Sigmoid colon (tissue), 7 donors: Measurements from ENCODE around the gene LRP1. TPM values are rescaled to one million over a fixed set of nuclear protein-coding genes. Genes with fewer than 3 reads are reported as not detected.
A peak's percentile ranks its signal among the peaks of the same experiment; 100 is the strongest.

Experiments used
- DNase-seq: peaks from one replicate; pipeline ENCODE4 v3.0.0-alpha.2; 2019
- H3K27ac ChIP-seq, 4 donors: fragments of 200-600 bp; sonication (generic); one replicate each; pipeline ENCODE4 v1.5.1; 2016 to 2019; ENCODE audit warnings: mild to moderate bottlenecking in 1 of 4
- H3K27me3 ChIP-seq, 3 donors: fragments of 200-600 bp; sonication (generic); one replicate each; pipeline ENCODE4 v1.5.1; 2019; ENCODE audit warnings: mild to moderate bottlenecking in 1 of 3
- H3K36me3 ChIP-seq, 4 donors: fragments of 200-600 bp; sonication (generic); one replicate each; pipeline ENCODE4 v1.5.1; 2016 to 2019
- H3K4me1 ChIP-seq, 4 donors: fragments of 200-600 bp; sonication (generic); one replicate each; pipeline ENCODE4 v1.5.1; 2017 to 2019
- H3K4me3 ChIP-seq, 4 donors: fragments of 200-600 bp; sonication (generic); one replicate each; pipeline ENCODE4 v1.5.1; 2017 to 2019; ENCODE audit warnings: mild to moderate bottlenecking in 2 of 4, moderate library complexity in 1 of 4
- H3K9me3 ChIP-seq, 4 donors: fragments of 200-600 bp in 3 of 4; sonication (generic) in 3 of 4; one replicate each; pipeline versions ENCODE4 v1.5.1 to v1.6.1; 2013 to 2019
- CTCF ChIP-seq, 4 experiments: fragments of 450-650 bp in 3 of 4; fragments of 200-600 bp in 1 of 4; IDR thresholded peaks; one replicate each; pipeline ENCODE4 v1.5.1; 2016 to 2019; ENCODE audit warnings: antibody characterized with exemption in 4 of 4, mild to moderate bottlenecking in 3 of 4, moderate library complexity in 2 of 4
- EP300 ChIP-seq, 4 donors: sonication (generic); formaldehyde crosslinking; IDR thresholded peaks; one replicate each; pipeline ENCODE4 v1.6.1; 2017; ENCODE audit warnings: antibody characterized with exemption in 4 of 4
- POLR2A ChIP-seq, 2 donors: fragments of 450-650 bp; IDR thresholded peaks; one replicate each; pipeline ENCODE4 v1.6.1; 2016; ENCODE audit warnings: antibody characterized with exemption in 2 of 2, mild to moderate bottlenecking in 2 of 2, moderate library complexity in 2 of 2
- POLR2AphosphoS5 ChIP-seq, 4 donors: sonication (generic); formaldehyde crosslinking; IDR thresholded peaks; one replicate each; pipeline ENCODE4 v1.6.1; 2017; ENCODE audit warnings: antibody characterized with exemption in 4 of 4
- WGBS, 2 donors: extraction: QIAGEN DNeasy Blood & Tissue Kit; methylation state at CpG; one replicate each; pipeline ENCODE4 v1.1.7; 2013; 5-methylcytosine and 5-hydroxymethylcytosine counted together
- intact Hi-C: fragments of 100-400 bp; cut with DNase I; formaldehyde crosslinking; loops from one replicate; pipeline ENCODE4 v1.15.1; 2023
- polyA plus RNA-seq, 3 donors: library from polyadenylated mRNA; stranded (reverse); fragments of 200-250 nt; gene quantifications; one replicate each; pipeline ENCODE4 v1.2.3, GENCODE V29; 2013
- total RNA-seq, 4 donors: library from RNA; depleted of rRNA; stranded (reverse); fragments of >200 nt; gene quantifications; one replicate each; pipeline ENCODE4 v1.1.0, GENCODE V29; 2016
- donor health status: healthy with polysubstance abuse.
- donor health status: Bipolar disorder and iron deficiency.
- donor health status: healthy.

LRP1 gene
- total and polyA plus RNA-seq, 7 donors, result 11.4 to 262 (median 147) TPM

- Histone ChIP-seq H3K9me3 (no peaks in the 10 kb centered on the region), H3K4me3 (no peak overlapping the region), H3K4me1 (peaks cover 0 to 94% (median 85%) of the 10 kb centered on the region in 4 donors), H3K36me3 (peaks cover 0 to 19% (median 12%) of the 10 kb centered on the region in 4 donors), H3K27ac (peak overlapping the region; percentile 92 to 99 (median 98)), H3K27me3 (no peaks in the 10 kb centered on the region)
- no peak for TF ChIP-seq POLR2A (IDR thresholded peaks at IDR 0.05)
- TF ChIP-seq POLR2AphosphoS5 (IDR thresholded peaks at IDR 0.05), result no peak
- no peak for TF ChIP-seq CTCF (IDR thresholded peaks at IDR 0.05)
- TF ChIP-seq EP300 (IDR thresholded peaks at IDR 0.05), result no peak
- intact Hi-C loops, result no loop called here
- no peak for DNase-seq
- WGBS, 2 donors, result 83 to 87% methylated on average over 9 of the region's 9 CpGs
Observed at GRCh38 chr12:57134949-57135348, 6.7 kb downstream of the LRP1 start.

- DNase-seq, result peak; percentile 90
- Histone ChIP-seq H3K27ac (peak overlapping the region; percentile 92 to 99 (median 98)), H3K4me1 (peaks cover 0 to 89% (median 78%) of the 10 kb centered on the region in 4 donors), H3K27me3 (no peaks in the 10 kb centered on the region), H3K36me3 (peaks cover 0 to 26% (median 14%) of the 10 kb centered on the region in 4 donors), H3K4me3 (peak overlapping the region in 3 of 4 donors; percentile 5 to 27 (median 20)), H3K9me3 (no peaks in the 10 kb centered on the region)
- WGBS, 2 donors, result 67 to 88% methylated on average over 18 of the region's 18 CpGs
- intact Hi-C loops, result no loop called here
- TF ChIP-seq POLR2AphosphoS5 (IDR thresholded peaks at IDR 0.05) (peak in 1 of 4 donors; percentile 17), EP300 (IDR thresholded peaks at IDR 0.05) (no peak)
Observed at GRCh38 chr12:57135527-57136326, 7.4 kb downstream of the LRP1 start.

- Histone ChIP-seq H3K4me1 (peaks cover 0 to 71% (median 52%) of the 10 kb centered on the region in 4 donors), H3K36me3 (peaks cover 12 to 56% (median 35%) of the 10 kb centered on the region in 4 donors), H3K27me3 (no peaks in the 10 kb centered on the region), H3K4me3 (no peak overlapping the region), H3K27ac (peak overlapping the region; percentile 34 to 99 (median 95)), H3K9me3 (no peaks in the 10 kb centered on the region)
- peak in 1 of 4 donors; percentile 4 for TF ChIP-seq POLR2AphosphoS5 (IDR thresholded peaks at IDR 0.05)
- no peak for TF ChIP-seq EP300 (IDR thresholded peaks at IDR 0.05)
- intact Hi-C loops, result no loop called here
- peak; percentile 93 for DNase-seq
- 36 to 73% methylated on average over 13 of the region's 13 CpGs for WGBS, 2 donors
Observed at GRCh38 chr12:57138526-57139272, 10.4 kb downstream of the LRP1 start.

- H3K4me3 ChIP-seq, result no peak overlapping the region
- intact Hi-C loops, result no loop called here
- no peaks in the 10 kb centered on the region for H3K9me3 ChIP-seq
- H3K27ac ChIP-seq, result peak overlapping the region in 2 of 4 donors; percentile 60 to 98
- 85 to 86% methylated on average over 6 of the region's 6 CpGs for WGBS, 2 donors
- peaks cover 0 to 60% (median 39%) of the 10 kb centered on the region in 4 donors for H3K4me1 ChIP-seq
- no peak for DNase-seq
- no peak for TF ChIP-seq POLR2A (IDR thresholded peaks at IDR 0.05)
- no peak for TF ChIP-seq CTCF (IDR thresholded peaks at IDR 0.05)
- TF ChIP-seq EP300 (IDR thresholded peaks at IDR 0.05), result no peak
- TF ChIP-seq POLR2AphosphoS5 (IDR thresholded peaks at IDR 0.05), result no peak
- H3K36me3 ChIP-seq, result peaks cover 22 to 69% (median 43%) of the 10 kb centered on the region in 4 donors
- H3K27me3 ChIP-seq, result no peaks in the 10 kb centered on the region
Observed at GRCh38 chr12:57139796-57140649, 11.7 kb downstream of the LRP1 start.

GRCh38 chr12:57141249-57141648 lies 13.0 kb downstream of the LRP1 start:
- Histone ChIP-seq H3K9me3 (no peaks in the 10 kb centered on the region), H3K4me1 (peaks cover 0 to 60% (median 34%) of the 10 kb centered on the region in 4 donors), H3K36me3 (peaks cover 30 to 82% (median 54%) of the 10 kb centered on the region in 4 donors), H3K4me3 (no peak overlapping the region), H3K27me3 (no peaks in the 10 kb centered on the region), H3K27ac (peak overlapping the region in 2 of 4 donors; percentile 47 to 48)
- DNase-seq, result no peak
- intact Hi-C loops, result no loop called here
- TF ChIP-seq POLR2A (IDR thresholded peaks at IDR 0.05) (no peak), EP300 (IDR thresholded peaks at IDR 0.05) (no peak)
- 91 to 93% methylated on average over 8 of the region's 8 CpGs for WGBS, 2 donors
